ENCODE data around the gene PTPRM.

Gene PTPRM

GRCh38 chr18:8424481-8424880 is 857.4 kb downstream of the PTPRM start:
- no peak overlapping the region for H2AFZ ChIP-seq (ENCODE audit: low read length)

DNA sequence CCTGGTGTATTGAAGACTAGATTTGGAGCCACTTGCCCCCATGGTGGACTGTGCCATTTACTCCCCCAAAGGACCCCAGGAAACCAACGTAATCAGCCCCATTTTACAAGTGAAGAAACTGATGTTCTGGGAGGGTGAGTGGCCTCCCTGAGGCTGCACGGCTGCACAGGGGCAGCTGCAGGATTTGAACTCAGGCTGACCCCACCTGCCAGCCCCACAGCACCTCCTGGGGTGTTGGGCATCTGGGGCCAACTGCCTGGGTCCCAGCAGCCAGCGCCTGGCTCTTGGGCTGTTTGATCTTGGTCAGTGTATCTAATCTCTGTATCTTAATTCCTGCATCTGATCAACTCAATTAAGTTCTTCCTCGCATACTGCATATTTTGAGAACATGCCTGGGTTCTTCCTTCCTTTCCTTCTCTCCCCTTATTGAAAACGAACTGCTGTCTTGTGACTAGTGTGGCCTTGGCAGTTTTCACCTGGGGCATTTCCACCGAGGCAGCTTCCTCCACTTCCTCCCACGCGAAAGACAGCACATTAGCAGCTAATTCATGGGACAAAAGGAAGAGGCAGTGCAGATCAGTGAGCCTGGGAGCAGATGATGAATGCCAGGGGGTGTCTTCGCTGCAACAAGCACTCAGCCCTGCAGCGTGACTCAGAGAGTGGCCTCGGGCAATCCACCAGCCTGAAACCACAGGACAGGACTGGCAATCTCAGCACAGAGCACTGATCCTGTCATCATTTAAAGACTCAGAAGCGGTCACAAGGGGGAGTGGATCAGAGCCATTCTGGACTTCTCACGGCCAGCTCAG is 858.0 kb downstream of the PTPRM start:
- no peak overlapping the region for H3K4me2 ChIP-seq (ENCODE audit: low read depth, low read length, poor library complexity, severe bottlenecking)
- H3K36me3 ChIP-seq (ENCODE audit: insufficient read depth, low read length) = no peaks in the 10 kb centered on the region
- no peaks in the 10 kb centered on the region for H3K79me2 ChIP-seq (ENCODE audit: insufficient read depth, low read length)
- H4K20me1 ChIP-seq (ENCODE audit: insufficient read depth, low read length, poor library complexity, severe bottlenecking) = no peaks in the 10 kb centered on the region
- no peak overlapping the region for H3K9ac ChIP-seq (ENCODE audit: low read depth, low read length, poor library complexity, severe bottlenecking)
- no peak overlapping the region for H2AFZ ChIP-seq (ENCODE audit: low read length)
- no peaks in the 10 kb centered on the region for H3K9me3 ChIP-seq (ENCODE audit: insufficient read depth, low read depth, low read length)
- no peaks in the 10 kb centered on the region for H3K27me3 ChIP-seq (ENCODE audit: insufficient read depth, low read length, poor library complexity, severe bottlenecking)
- no peak overlapping the region for H3K4me3 ChIP-seq (ENCODE audit: low read length, poor library complexity, severe bottlenecking)
- no peaks in the 10 kb centered on the region for H3K4me1 ChIP-seq (ENCODE audit: insufficient read depth, low read length, poor library complexity, severe bottlenecking)
- H3F3A ChIP-seq (ENCODE audit: low read depth) = no peaks in the 10 kb centered on the region
- TF ChIP-seq CTCF (conservative IDR thresholded peaks at IDR 0.05; ENCODE audit: low read length) = no peak
- no peak for TF ChIP-seq EZH2phosphoT487 (IDR thresholded peaks at IDR 0.05; ENCODE audit: borderline replicate concordance)
- no peaks in the 10 kb centered on the region for H3K9me2 ChIP-seq (replicated peaks; ENCODE audit: low read depth, low read length)

More at GRCh38 chr18:8424481-8424880, 857.4 kb downstream of the PTPRM start:
- H3K4me2 ChIP-seq (ENCODE audit: low read depth, low read length, poor library complexity, severe bottlenecking) = no peak overlapping the region
- H3K9me3 ChIP-seq (ENCODE audit: insufficient read depth, low read depth, low read length) = no peaks in the 10 kb centered on the region
- H3K9me2 ChIP-seq (replicated peaks; ENCODE audit: low read depth, low read length) = no peaks in the 10 kb centered on the region
- H3K4me1 ChIP-seq (ENCODE audit: insufficient read depth, low read length, poor library complexity, severe bottlenecking) = no peaks in the 10 kb centered on the region
- no peaks in the 10 kb centered on the region for H3K79me2 ChIP-seq (ENCODE audit: insufficient read depth, low read length)
- H3K36me3 ChIP-seq (ENCODE audit: insufficient read depth, low read length) = no peaks in the 10 kb centered on the region
- no peak overlapping the region for H3K4me3 ChIP-seq (ENCODE audit: low read length, poor library complexity, severe bottlenecking)
- no peaks in the 10 kb centered on the region for H3F3A ChIP-seq (ENCODE audit: low read depth)
- no peaks in the 10 kb centered on the region for H4K20me1 ChIP-seq (ENCODE audit: insufficient read depth, low read length, poor library complexity, severe bottlenecking)
- H3K27me3 ChIP-seq (ENCODE audit: insufficient read depth, low read length, poor library complexity, severe bottlenecking) = no peaks in the 10 kb centered on the region
- H3K9ac ChIP-seq (ENCODE audit: low read depth, low read length, poor library complexity, severe bottlenecking) = no peak overlapping the region
- TF ChIP-seq CTCF (conservative IDR thresholded peaks at IDR 0.05; ENCODE audit: low read length) (no peak), EZH2phosphoT487 (IDR thresholded peaks at IDR 0.05; ENCODE audit: borderline replicate concordance) (no peak)

DNA sequence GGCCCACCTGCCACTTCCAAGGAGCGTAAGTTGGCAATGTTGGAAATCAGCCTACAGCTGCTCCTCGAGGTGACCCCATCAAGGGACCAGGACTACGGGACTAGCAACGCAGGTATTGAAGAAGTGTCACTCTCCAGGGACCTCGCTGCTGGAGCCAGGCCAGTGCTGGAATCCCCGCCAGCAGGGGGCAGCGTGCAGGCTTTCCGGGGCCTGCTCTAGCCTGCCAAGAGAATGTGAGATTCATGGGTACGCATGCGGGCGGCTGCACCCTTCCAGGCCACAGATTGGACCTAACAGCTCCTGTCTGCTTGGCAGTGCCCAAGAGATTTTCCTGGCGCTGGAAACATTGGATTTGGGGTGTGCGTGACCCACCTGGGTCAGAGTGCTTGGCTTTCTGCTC is 859.3 kb downstream of the PTPRM start:
- Histone ChIP-seq H4K20me1 (ENCODE audit: insufficient read depth, low read length, poor library complexity, severe bottlenecking) (no peaks in the 10 kb centered on the region), H3K4me1 (ENCODE audit: insufficient read depth, low read length, poor library complexity, severe bottlenecking) (no peaks in the 10 kb centered on the region), H3K79me2 (ENCODE audit: insufficient read depth, low read length) (no peaks in the 10 kb centered on the region), H3K36me3 (ENCODE audit: insufficient read depth, low read length) (no peaks in the 10 kb centered on the region), H3F3A (ENCODE audit: low read depth) (no peaks in the 10 kb centered on the region), H3K9me2 (replicated peaks; ENCODE audit: low read depth, low read length) (no peaks in the 10 kb centered on the region), H3K27me3 (ENCODE audit: insufficient read depth, low read length, poor library complexity, severe bottlenecking) (no peaks in the 10 kb centered on the region), H3K4me3 (ENCODE audit: low read length, poor library complexity, severe bottlenecking) (no peak overlapping the region), H3K9me3 (ENCODE audit: insufficient read depth, low read depth, low read length) (no peaks in the 10 kb centered on the region), H3K9ac (ENCODE audit: low read depth, low read length, poor library complexity, severe bottlenecking) (no peak overlapping the region), H2AFZ (ENCODE audit: low read length) (no peak overlapping the region), H3K4me2 (ENCODE audit: low read depth, low read length, poor library complexity, severe bottlenecking) (no peak overlapping the region)
- TF ChIP-seq EZH2phosphoT487 (IDR thresholded peaks at IDR 0.05; ENCODE audit: borderline replicate concordance) = no peak
- TF ChIP-seq CTCF (conservative IDR thresholded peaks at IDR 0.05; ENCODE audit: low read length) = peak; percentile 43

Measured in Loucy (cell line).